ENCODE measurements around the gene CFAP46.

- TF ChIP-seq CTCF (IDR thresholded peaks at IDR 0.05) (no peak), REST (IDR thresholded peaks at IDR 0.05; ENCODE audit: insufficient read depth in 1 of 2, low read depth in 2 of 2, low read length in 1 of 2) (no peak), SIN3A (IDR thresholded peaks at IDR 0.05; ENCODE audit: borderline replicate concordance, insufficient read depth, low read depth, low read length) (no peak), TCF7L2 (IDR thresholded peaks at IDR 0.05; ENCODE audit: low read depth, low read length) (no peak), POLR2AphosphoS5 (IDR thresholded peaks at IDR 0.05; ENCODE audit: low read depth, low read length) (no peak)
These were observed 12.9 kb downstream of the CFAP46 start for GRCh38 chr10:132929480-132929879.

All from Panc1 (cell line).